Breast epithelium (tissue), 3 donors: ENCODE measurements around the gene SEC24B.

Experiments used
- POLR2A ChIP-seq: fragments of 450-650 bp; IDR thresholded peaks from one replicate; pipeline ENCODE4 v1.6.1; 2016; ENCODE audit warnings: antibody characterized with exemption, mild to moderate bottlenecking, moderate library complexity
- TF ChIP-seq, protein P1 (sequence below), 3 donors: fragments of 450-650 bp; IDR thresholded peaks; one replicate each; pipeline ENCODE4 v1.5.1; 2016 to 2017; ENCODE audit warnings: antibody characterized with exemption in 3 of 3, mild to moderate bottlenecking in 3 of 3, moderate library complexity in 3 of 3

DNA sequence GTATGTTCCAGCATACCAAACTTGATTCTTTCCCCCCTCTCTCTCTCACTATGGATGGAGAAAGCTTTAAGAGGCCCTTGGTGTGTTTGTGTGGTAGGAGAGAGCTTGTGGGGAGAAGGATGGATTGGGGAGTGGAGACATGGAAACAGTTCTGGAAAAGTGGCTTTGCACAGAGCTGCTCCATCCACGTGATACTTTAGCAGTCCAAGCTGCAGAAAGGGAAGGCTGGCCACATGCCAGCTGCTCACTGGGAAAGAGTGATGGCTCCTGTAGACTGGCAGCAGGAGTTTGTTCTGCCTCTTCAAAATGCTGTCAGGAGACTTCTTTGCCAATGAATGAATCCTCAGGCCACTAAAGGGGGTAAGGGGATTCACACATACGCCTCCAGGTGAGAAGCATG is 21.7 kb upstream of the SEC24B start:
- TF ChIP-seq, protein P1, sequence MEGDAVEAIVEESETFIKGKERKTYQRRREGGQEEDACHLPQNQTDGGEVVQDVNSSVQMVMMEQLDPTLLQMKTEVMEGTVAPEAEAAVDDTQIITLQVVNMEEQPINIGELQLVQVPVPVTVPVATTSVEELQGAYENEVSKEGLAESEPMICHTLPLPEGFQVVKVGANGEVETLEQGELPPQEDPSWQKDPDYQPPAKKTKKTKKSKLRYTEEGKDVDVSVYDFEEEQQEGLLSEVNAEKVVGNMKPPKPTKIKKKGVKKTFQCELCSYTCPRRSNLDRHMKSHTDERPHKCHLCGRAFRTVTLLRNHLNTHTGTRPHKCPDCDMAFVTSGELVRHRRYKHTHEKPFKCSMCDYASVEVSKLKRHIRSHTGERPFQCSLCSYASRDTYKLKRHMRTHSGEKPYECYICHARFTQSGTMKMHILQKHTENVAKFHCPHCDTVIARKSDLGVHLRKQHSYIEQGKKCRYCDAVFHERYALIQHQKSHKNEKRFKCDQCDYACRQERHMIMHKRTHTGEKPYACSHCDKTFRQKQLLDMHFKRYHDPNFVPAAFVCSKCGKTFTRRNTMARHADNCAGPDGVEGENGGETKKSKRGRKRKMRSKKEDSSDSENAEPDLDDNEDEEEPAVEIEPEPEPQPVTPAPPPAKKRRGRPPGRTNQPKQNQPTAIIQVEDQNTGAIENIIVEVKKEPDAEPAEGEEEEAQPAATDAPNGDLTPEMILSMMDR (IDR thresholded peaks at IDR 0.05), result no peak
- TF ChIP-seq POLR2A, result no peak
